ENCODE data around the gene NIPAL4. TPM values are rescaled to one million over a fixed set of nuclear protein-coding genes. Genes with fewer than 3 reads are reported as not detected.

NIPAL4 gene
- total RNA-seq, 1 experiment from 2014 or later, result 2.7 TPM

DNA sequence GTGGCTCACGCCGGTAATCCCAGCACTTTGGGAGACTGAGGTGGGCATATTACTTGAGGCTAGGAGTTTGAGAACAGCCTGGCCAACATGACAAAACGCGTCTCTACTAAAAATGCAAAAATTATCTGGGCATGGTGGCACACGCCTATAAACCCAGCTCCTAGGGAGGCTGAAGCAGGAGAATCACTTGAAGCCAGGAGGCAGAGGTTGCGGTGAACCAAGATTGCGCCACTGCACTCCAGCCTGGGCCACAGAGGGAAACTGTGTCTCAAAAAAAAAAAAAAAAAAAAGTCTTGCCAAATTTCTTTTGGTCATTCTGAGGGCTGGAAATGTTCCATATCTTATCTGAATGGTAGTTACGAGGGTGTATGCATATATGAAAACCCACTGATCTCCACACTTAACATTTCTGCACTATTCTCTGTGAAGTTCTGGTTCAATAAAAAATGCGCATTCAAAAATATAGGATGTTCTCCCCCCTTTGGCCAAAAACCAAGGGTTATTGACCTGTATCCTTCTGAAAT is 13.5 kb upstream of the NIPAL4 start:
- CTCF ChIA-PET, result interaction anchor here (0.5 to 1.9 kb wide), 9 partner anchors 9 to 430 kb away, joined by 3 to 14 read pairs (median 5); partner anchors contain the start of gene NIPAL4
- intact Hi-C loops (cut with micrococcal nuclease; ENCODE audit: unreplicated experiment), result no loop called here
- Mint-ChIP-seq H3K27ac (ENCODE audit: unreplicated experiment) (peak overlapping the region; percentile 36), H3K4me3 (ENCODE audit: low read depth, unreplicated experiment) (peak overlapping the region; percentile 70), H3K4me1 (ENCODE audit: low read depth, unreplicated experiment) (peaks cover 52% of the 10 kb centered on the region), H3K9me3 (ENCODE audit: low read depth, unreplicated experiment) (no peaks in the 10 kb centered on the region), H3K36me3 (ENCODE audit: insufficient read depth, unreplicated experiment) (peaks cover 9% of the 10 kb centered on the region), H3K27me3 (ENCODE audit: unreplicated experiment) (no peaks in the 10 kb centered on the region)
- no TSS peak for BruUV-seq (replicated peaks)
- TF ChIP-seq, protein P1, sequence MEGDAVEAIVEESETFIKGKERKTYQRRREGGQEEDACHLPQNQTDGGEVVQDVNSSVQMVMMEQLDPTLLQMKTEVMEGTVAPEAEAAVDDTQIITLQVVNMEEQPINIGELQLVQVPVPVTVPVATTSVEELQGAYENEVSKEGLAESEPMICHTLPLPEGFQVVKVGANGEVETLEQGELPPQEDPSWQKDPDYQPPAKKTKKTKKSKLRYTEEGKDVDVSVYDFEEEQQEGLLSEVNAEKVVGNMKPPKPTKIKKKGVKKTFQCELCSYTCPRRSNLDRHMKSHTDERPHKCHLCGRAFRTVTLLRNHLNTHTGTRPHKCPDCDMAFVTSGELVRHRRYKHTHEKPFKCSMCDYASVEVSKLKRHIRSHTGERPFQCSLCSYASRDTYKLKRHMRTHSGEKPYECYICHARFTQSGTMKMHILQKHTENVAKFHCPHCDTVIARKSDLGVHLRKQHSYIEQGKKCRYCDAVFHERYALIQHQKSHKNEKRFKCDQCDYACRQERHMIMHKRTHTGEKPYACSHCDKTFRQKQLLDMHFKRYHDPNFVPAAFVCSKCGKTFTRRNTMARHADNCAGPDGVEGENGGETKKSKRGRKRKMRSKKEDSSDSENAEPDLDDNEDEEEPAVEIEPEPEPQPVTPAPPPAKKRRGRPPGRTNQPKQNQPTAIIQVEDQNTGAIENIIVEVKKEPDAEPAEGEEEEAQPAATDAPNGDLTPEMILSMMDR (IDR thresholded peaks at IDR 0.05; ENCODE audit: unreplicated experiment), result no peak
- DNase-seq, result no peak

DNA sequence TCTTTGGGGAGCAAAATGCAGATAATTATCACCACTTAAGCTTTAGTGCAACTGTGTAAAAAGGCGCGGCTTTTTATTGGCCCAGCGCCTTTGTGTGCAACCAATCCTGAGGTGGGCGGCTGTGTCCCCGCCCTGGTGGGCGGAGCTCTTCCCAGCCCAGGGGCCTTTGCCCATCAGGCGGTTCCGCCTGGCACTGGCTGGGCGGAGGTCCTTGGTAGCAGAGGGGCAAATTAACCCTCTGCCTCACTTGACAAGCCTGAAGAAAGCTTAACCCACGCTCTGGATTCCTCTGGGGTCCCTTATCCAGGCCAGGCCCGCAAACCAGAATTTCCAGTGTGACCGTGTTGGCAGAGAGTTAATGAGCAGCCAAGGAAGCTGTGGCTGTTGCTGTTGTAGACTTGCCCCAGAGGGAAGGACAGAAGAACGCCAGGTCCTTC is 12.8 kb upstream of the NIPAL4 start:
- Mint-ChIP-seq H3K36me3 (ENCODE audit: insufficient read depth, unreplicated experiment) (peaks cover 9% of the 10 kb centered on the region), H3K27ac (ENCODE audit: unreplicated experiment) (peak overlapping the region; percentile 36), H3K9me3 (ENCODE audit: low read depth, unreplicated experiment) (no peaks in the 10 kb centered on the region), H3K4me1 (ENCODE audit: low read depth, unreplicated experiment) (peaks cover 52% of the 10 kb centered on the region), H3K27me3 (ENCODE audit: unreplicated experiment) (no peaks in the 10 kb centered on the region), H3K4me3 (ENCODE audit: low read depth, unreplicated experiment) (peak overlapping the region; percentile 70)
- DNase-seq, result peak; percentile 88
- intact Hi-C loops (cut with micrococcal nuclease; ENCODE audit: unreplicated experiment), result no loop called here
- CTCF ChIA-PET, result interaction anchor here (0.5 to 1.9 kb wide), 13 partner anchors 8 to 585 kb away, joined by 3 to 14 read pairs (median 4); partner anchors contain the start of gene NIPAL4
- TF ChIP-seq, protein P1 (IDR thresholded peaks at IDR 0.05; ENCODE audit: unreplicated experiment), result no peak
- BruUV-seq (replicated peaks), result no TSS peak

DNA sequence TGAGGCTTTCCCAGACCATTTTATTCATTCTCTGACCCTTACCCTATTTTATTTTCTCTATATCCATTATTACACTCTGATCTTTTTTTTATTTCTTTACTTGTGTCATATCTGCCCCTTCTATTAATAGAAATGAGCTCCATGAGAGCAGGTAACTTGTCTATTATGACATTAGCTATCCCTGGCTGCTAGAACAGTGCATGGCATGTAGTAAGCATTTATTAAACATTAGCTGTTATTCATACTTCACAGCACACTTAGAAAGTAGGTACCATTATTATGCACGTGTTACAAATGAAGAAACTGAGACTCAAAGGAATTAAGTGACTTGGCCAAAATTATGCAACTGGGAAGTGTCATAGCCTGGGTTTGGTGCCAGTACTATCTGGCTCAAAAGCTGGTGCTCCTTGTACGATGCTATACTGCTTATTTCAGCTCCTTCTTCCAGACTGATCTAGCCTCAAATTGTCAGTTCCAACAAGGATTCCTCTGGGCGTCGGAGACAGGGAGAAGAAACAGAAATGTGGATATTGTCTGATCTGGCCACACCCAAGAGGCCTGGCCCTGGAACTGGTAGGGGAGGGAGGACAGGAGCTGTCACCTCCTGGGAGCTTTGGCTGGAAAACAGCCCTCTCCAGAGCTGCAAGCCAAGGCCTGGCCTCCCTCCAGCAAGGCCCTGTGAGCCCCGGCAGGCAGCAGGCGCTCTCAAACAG is 10.8 kb upstream of the NIPAL4 start:
- no peaks in the 10 kb centered on the region for H3K27me3 Mint-ChIP-seq (ENCODE audit: unreplicated experiment)
- H3K4me1 Mint-ChIP-seq (ENCODE audit: low read depth, unreplicated experiment), result peaks cover 37% of the 10 kb centered on the region
- intact Hi-C loops (cut with micrococcal nuclease; ENCODE audit: unreplicated experiment), result no loop called here
- CTCF ChIA-PET, result interaction anchor here (0.6 to 1.3 kb wide), 3 partner anchors 11 to 17 kb away, joined by 3 to 5 read pairs (median 3); partner anchors contain the start of gene NIPAL4
- TF ChIP-seq, protein P1 (IDR thresholded peaks at IDR 0.05; ENCODE audit: unreplicated experiment), result no peak
- no peak for DNase-seq
- no peaks in the 10 kb centered on the region for H3K9me3 Mint-ChIP-seq (ENCODE audit: low read depth, unreplicated experiment)
- no TSS peak for BruUV-seq (replicated peaks)
- peaks cover 9% of the 10 kb centered on the region for H3K36me3 Mint-ChIP-seq (ENCODE audit: insufficient read depth, unreplicated experiment)
- H3K4me3 Mint-ChIP-seq (ENCODE audit: low read depth, unreplicated experiment), result no peak overlapping the region
- peak overlapping the region; percentile 36 for H3K27ac Mint-ChIP-seq (ENCODE audit: unreplicated experiment)

DNA sequence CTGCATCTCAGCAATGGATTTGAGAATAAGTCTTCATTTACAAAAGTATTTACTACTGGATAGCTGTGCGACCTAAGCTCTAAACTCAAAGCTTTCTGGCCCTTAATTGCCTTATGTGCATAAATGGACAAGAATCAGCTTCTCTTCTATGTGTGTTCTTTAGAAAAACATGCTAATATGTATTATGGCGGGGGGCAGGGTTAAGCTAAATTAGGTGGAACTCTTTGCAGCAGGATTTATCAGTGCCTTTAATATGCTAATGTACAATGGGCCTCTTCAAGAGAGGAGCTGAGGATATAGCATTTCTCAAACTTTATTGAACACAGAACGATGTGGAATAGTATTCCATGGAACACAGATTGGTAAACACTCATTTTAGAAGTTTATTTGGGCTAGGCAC is 10.0 kb upstream of the NIPAL4 start:
- Mint-ChIP-seq H3K36me3 (ENCODE audit: insufficient read depth, unreplicated experiment) (peaks cover 9% of the 10 kb centered on the region), H3K9me3 (ENCODE audit: low read depth, unreplicated experiment) (no peaks in the 10 kb centered on the region), H3K27ac (ENCODE audit: unreplicated experiment) (no peak overlapping the region), H3K27me3 (ENCODE audit: unreplicated experiment) (no peaks in the 10 kb centered on the region), H3K4me3 (ENCODE audit: low read depth, unreplicated experiment) (no peak overlapping the region), H3K4me1 (ENCODE audit: low read depth, unreplicated experiment) (peaks cover 33% of the 10 kb centered on the region)
- CTCF ChIA-PET, result interaction anchor here (1.3 kb wide), 1 partner anchor 14 kb away, joined by 5 read pairs; no protein-coding TSS in a partner anchor
- no TSS peak for BruUV-seq (replicated peaks)
- TF ChIP-seq, protein P1 (IDR thresholded peaks at IDR 0.05; ENCODE audit: unreplicated experiment), result no peak
- no peak for DNase-seq
- intact Hi-C loops (cut with micrococcal nuclease; ENCODE audit: unreplicated experiment), result no loop called here

All from Calu3 (cell line).